MCF 10A (cell line): ENCODE measurements around the gene PPM1F. TPM values are rescaled to one million over a fixed set of nuclear protein-coding genes. Genes with fewer than 3 reads are reported as not detected.

Experiments used
- BruUV-seq: library from RNA; stranded (reverse); fragments of 400-500 nt; replicated peaks from 2 replicates; lab custom pipeline; 2021; lab: Mats Ljungman, UMichigan
- CTCF ChIA-PET: fragments of 300-600 bp; sonication (Branson Sonifier 250); formaldehyde crosslinking; extraction: SDS; loops from one replicate; lab custom pipeline; 2021; ENCODE audit warnings: antibody characterized with exemption, inconsistent platforms; lab: Yijun Ruan, JAX
- POLR2A ChIA-PET: fragments of 300-600, 350-650 bp; sonication (Branson Sonifier 250); formaldehyde crosslinking; extraction: SDS; loops from one replicate; lab custom pipeline; 2020; ENCODE audit warnings: antibody characterized with exemption, inconsistent platforms; lab: Yijun Ruan, JAX
- DNase-seq: peaks from one replicate; pipeline ENCODE4 v3.0.0-alpha.2; 2018; ENCODE audit not compliant: unreplicated experiment
- H3K27ac Mint-ChIP-seq: one replicate; pipeline ENCODE4 v1.8.0; 2022; ENCODE audit warnings: mild to moderate bottlenecking, low read depth, mixed read lengths; ENCODE audit not compliant: unreplicated experiment
- H3K27me3 Mint-ChIP-seq: one replicate; pipeline ENCODE4 v1.8.0; 2022; ENCODE audit warnings: mixed read lengths; ENCODE audit not compliant: insufficient read depth, unreplicated experiment
- H3K36me3 Mint-ChIP-seq: one replicate; pipeline ENCODE4 v1.8.0; 2022; ENCODE audit warnings: mild to moderate bottlenecking, moderate library complexity, mixed read lengths; ENCODE audit not compliant: insufficient read depth, unreplicated experiment
- H3K4me1 Mint-ChIP-seq: one replicate; pipeline ENCODE4 v1.8.0; 2022; ENCODE audit warnings: mixed read lengths; ENCODE audit not compliant: insufficient read depth, unreplicated experiment
- H3K4me3 Mint-ChIP-seq: one replicate; pipeline ENCODE4 v1.8.0; 2022; ENCODE audit warnings: mild to moderate bottlenecking, moderate library complexity, mixed read lengths; ENCODE audit not compliant: unreplicated experiment
- H3K9me3 Mint-ChIP-seq: one replicate; pipeline ENCODE4 v1.8.0; 2022; ENCODE audit warnings: mixed read lengths; ENCODE audit not compliant: unreplicated experiment
- intact Hi-C: fragments of 100-400 bp; cut with micrococcal nuclease; formaldehyde crosslinking; loops from 2 replicates; pipeline ENCODE4 v1.14.1; 2022
- total RNA-seq: library from RNA; stranded (reverse); gene quantifications from 2 replicates; pipeline ENCODE4 v1.2.3, GENCODE V29; 2022
- TF ChIP-seq, protein P1 (sequence below): fragments of 200-600 bp; IDR thresholded peaks from one replicate; pipeline ENCODE4 v1.8.0; 2022; ENCODE audit warnings: antibody characterized with exemption, mild to moderate bottlenecking; ENCODE audit not compliant: unreplicated experiment

PPM1F gene
- total RNA-seq, 1 experiment from 2014 or later, result 32.6 TPM

DNA sequence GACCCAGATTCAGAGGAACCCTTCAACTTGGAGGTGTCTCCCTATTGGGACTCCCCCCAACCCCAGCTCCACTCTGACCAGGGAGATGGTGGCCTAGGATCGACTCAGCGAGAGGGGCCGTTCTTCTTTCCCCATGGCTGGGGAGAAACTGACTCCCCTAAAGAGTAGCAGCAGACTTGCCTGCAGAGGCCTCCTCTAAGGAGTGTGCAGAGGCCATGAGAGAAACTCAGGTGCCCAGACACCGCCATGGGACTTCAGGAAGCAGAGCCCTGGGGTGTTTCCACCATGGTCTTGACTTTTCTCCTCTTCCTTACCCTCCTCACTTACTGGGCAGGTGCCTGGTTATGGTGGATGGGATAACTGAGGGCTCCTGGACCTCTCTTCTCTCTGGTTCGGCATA lies 32.6 kb upstream of the PPM1F start:
- Mint-ChIP-seq H3K4me3 (no peak overlapping the region), H3K27ac (no peak overlapping the region), H3K4me1 (no peaks in the 10 kb centered on the region), H3K36me3 (no peaks in the 10 kb centered on the region), H3K27me3 (peaks cover 4% of the 10 kb centered on the region), H3K9me3 (no peaks in the 10 kb centered on the region)
- no peak for DNase-seq
- CTCF ChIA-PET, result interaction anchor here (0.5 to 1.0 kb wide), 6 partner anchors 8 to 1082 kb away, joined by 3 to 5 read pairs (median 3); no protein-coding TSS in a partner anchor
- POLR2A ChIA-PET, result no interaction called here
- intact Hi-C loops, result loop anchor here (10.0 kb wide), 1 partner anchor 130 kb away; no protein-coding TSS in a partner anchor
- BruUV-seq, result no TSS peak
- TF ChIP-seq, protein P1, sequence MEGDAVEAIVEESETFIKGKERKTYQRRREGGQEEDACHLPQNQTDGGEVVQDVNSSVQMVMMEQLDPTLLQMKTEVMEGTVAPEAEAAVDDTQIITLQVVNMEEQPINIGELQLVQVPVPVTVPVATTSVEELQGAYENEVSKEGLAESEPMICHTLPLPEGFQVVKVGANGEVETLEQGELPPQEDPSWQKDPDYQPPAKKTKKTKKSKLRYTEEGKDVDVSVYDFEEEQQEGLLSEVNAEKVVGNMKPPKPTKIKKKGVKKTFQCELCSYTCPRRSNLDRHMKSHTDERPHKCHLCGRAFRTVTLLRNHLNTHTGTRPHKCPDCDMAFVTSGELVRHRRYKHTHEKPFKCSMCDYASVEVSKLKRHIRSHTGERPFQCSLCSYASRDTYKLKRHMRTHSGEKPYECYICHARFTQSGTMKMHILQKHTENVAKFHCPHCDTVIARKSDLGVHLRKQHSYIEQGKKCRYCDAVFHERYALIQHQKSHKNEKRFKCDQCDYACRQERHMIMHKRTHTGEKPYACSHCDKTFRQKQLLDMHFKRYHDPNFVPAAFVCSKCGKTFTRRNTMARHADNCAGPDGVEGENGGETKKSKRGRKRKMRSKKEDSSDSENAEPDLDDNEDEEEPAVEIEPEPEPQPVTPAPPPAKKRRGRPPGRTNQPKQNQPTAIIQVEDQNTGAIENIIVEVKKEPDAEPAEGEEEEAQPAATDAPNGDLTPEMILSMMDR, result no peak

DNA sequence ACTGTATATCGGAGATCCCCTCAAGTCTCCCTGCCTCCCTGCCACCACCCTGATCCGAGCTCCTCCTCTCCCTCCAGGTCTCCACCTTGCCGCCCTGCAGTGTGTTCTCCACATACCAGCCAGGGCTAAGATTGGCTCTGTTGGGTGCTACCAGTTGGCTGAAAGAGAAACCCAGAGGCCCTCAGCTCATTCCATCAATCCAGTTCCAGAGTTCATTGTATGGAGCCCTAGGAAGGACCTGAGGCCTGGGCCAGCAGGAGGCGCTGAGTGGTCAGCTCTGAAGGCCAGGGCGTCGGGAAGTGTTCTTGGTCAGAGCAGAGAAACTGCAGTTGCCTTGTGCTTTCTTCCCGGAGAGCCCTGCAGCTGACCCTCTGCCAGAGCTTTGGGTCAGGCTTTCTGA lies 32.1 kb upstream of the PPM1F start:
- Mint-ChIP-seq H3K4me1 (no peaks in the 10 kb centered on the region), H3K9me3 (no peaks in the 10 kb centered on the region), H3K27me3 (no peaks in the 10 kb centered on the region), H3K4me3 (no peak overlapping the region), H3K36me3 (no peaks in the 10 kb centered on the region), H3K27ac (no peak overlapping the region)
- peak; percentile 27 for DNase-seq
- intact Hi-C loops, result loop anchor here (10.0 kb wide), 1 partner anchor 130 kb away; no protein-coding TSS in a partner anchor
- ChIA-PET CTCF (interaction anchor here (0.5 to 1.0 kb wide), 4 partner anchors 12 to 1082 kb away, joined by 3 read pairs; no protein-coding TSS in a partner anchor), POLR2A (no interaction called here)
- TF ChIP-seq, protein P1, result no peak
- no TSS peak for BruUV-seq

DNA sequence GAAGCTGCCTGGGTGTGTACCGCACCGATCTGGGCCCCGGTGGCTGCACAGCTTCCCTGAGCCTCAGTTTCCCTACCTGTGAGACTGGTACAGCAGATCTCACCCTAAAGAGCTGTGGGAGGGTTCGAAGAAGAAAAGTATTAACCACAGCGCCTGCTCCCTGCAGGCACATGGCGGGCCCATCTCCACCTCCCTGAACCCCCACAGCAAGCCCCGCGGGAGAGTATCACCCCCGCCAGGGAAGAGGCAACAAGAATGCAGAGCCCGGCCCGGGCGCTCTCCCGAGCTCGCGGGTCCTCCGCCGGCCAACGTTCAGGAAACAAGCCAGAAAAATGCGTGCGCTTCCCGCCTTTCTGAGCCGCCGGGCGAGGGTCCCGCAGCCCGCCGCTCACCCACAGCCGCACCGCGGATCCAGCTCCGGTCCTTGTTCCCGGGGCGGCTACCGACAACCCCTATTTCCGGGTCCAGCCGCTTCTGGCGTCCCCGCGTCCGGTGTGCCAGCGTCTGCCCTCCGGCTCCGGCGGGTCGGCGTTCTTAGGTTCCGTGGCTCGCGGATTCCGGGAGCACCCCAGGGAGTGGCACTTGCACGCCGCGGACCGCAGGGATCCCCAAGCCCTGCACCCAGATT lies 29.8 kb upstream of the PPM1F start, which contains the start of gene TOP3B:
TSS of gene TOP3B (minus strand) at position 450 of the 628 bp plus-strand sequence. CDS start 7,078 bp downstream, outside the sequence.
- TSS peak; percentile 68 for BruUV-seq
- TF ChIP-seq, protein P1, result no peak
- peak; percentile 78 for DNase-seq
- H3K4me1 Mint-ChIP-seq, result no peaks in the 10 kb centered on the region
- H3K9me3 Mint-ChIP-seq, result no peaks in the 10 kb centered on the region
- no peaks in the 10 kb centered on the region for H3K27me3 Mint-ChIP-seq
- H3K36me3 Mint-ChIP-seq, result peaks cover 6% of the 10 kb centered on the region
- intact Hi-C loops, result loop anchor here (10.0 kb wide), 1 partner anchor 132 kb away; no protein-coding TSS in a partner anchor
- peak within 1 kb of the TSS; percentile 82 for H3K4me3 Mint-ChIP-seq
- H3K27ac Mint-ChIP-seq, result peak within 1 kb of the TSS; percentile 79
- POLR2A ChIA-PET, result interaction anchor here (0.6 to 2.1 kb wide), 16 partner anchors 8 to 129 kb away, joined by 3 to 18 read pairs (median 4); no protein-coding TSS in a partner anchor
- CTCF ChIA-PET, result interaction anchor here (1.0 to 3.0 kb wide), 5 partner anchors 9 to 129 kb away, joined by 3 to 37 read pairs (median 4); no protein-coding TSS in a partner anchor

DNA sequence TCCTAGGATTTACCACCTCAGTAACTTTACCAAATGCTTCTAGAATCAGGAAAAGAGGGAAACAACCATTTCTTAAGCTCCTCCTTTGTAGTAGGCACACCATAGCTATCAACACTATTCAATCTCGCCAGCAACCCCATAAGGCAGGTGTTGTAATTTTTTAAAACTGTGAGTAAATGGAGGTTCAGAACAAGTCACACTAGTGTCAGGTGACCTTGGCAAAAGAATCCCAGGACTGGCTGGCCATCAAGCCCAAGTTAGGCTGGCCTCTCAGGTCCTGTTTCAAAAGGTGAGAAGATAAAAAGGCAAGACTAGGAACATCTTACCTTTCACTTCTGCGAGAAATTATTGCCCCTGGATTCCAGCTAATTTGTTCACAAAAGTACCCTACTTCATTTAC lies 29.2 kb upstream of the PPM1F start:
- BruUV-seq, result no TSS peak
- H3K4me3 Mint-ChIP-seq, result peak overlapping the region; percentile 82
- ChIA-PET POLR2A (interaction anchor here (0.6 to 2.1 kb wide), 16 partner anchors 9 to 228 kb away, joined by 3 to 18 read pairs (median 4); no protein-coding TSS in a partner anchor), CTCF (interaction anchor here (1.0 to 3.0 kb wide), 5 partner anchors 10 to 129 kb away, joined by 3 to 37 read pairs (median 4); no protein-coding TSS in a partner anchor)
- intact Hi-C loops, result loop anchor here (10.0 kb wide), 1 partner anchor 133 kb away; no protein-coding TSS in a partner anchor
- H3K9me3 Mint-ChIP-seq, result no peaks in the 10 kb centered on the region
- TF ChIP-seq, protein P1, result no peak
- no peaks in the 10 kb centered on the region for H3K4me1 Mint-ChIP-seq
- peak overlapping the region; percentile 79 for H3K27ac Mint-ChIP-seq
- no peak for DNase-seq
- H3K27me3 Mint-ChIP-seq, result no peaks in the 10 kb centered on the region
- peaks cover 6% of the 10 kb centered on the region for H3K36me3 Mint-ChIP-seq
